Measurements from ENCODE around the gene CLASP1. TPM values are rescaled to one million over a fixed set of nuclear protein-coding genes. Genes with fewer than 3 reads are reported as not detected.

Gene CLASP1
- total and polyA plus RNA-seq, 2 experiments from 2014 or later, result 16.6 to 56.3 TPM

DNA sequence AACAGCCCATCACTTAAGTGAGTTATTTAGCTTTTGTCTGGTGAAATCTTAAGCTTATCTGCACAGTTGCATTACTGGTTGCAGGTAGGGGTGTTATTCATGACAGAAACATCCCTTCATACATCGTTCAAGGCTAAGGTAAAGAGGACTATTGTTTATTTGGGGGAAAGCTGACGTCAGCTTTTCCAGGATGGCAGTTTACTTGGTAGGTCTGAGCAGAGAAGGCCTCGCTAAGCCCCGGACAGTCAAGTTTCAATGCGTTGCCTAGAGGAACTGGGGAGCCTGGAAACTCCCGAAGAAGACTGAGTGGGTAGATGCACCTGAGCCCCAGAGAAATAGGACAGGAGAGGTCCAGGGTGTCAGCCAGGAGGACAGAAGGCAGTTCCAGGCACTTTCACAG is 116.4 kb downstream of the CLASP1 start:
- H3K4me3 ChIP-seq, result no peak overlapping the region
- H4K20me1 ChIP-seq (replicated peaks; ENCODE audit: insufficient read depth), result peaks cover 3% of the 10 kb centered on the region; the same call in 1 of the 2 replicates
- no peaks in the 10 kb centered on the region for H3K36me3 ChIP-seq (ENCODE audit: insufficient read depth)
- no peak overlapping the region for H3K27ac ChIP-seq (ENCODE audit: low read depth)
- Mint-ChIP-seq H3K4me3 (no peak overlapping the region), H3K27ac (no peak overlapping the region), H3K36me3 (ENCODE audit: low read depth) (no peaks in the 10 kb centered on the region; the same call in 1 of the 3 replicates), H3K4me1 (peaks cover 43% of the 10 kb centered on the region), H3K27me3 (ENCODE audit: insufficient read depth, low read depth, poor library complexity) (peaks cover 7% of the 10 kb centered on the region), H3K9me3 (no peaks in the 10 kb centered on the region)
- H2AFZ ChIP-seq, result no peak overlapping the region
- H3K4me2 ChIP-seq, result no peak overlapping the region
- H3K9me2 ChIP-seq (ENCODE audit: insufficient read depth), result no peaks in the 10 kb centered on the region
- peaks cover 55% of the 10 kb centered on the region for H3K79me2 ChIP-seq (replicated peaks; ENCODE audit: insufficient read depth)
- H3K27me3 ChIP-seq (ENCODE audit: insufficient read depth), result no peaks in the 10 kb centered on the region
- TF ChIP-seq NANOG (IDR thresholded peaks at IDR 0.05; ENCODE audit: borderline replicate concordance), result no peak
- TF ChIP-seq POLR2AphosphoS5 (IDR thresholded peaks at IDR 0.05; ENCODE audit: low read depth), result no peak
- TF ChIP-seq REST (IDR thresholded peaks at IDR 0.05; ENCODE audit: unreplicated experiment), result no peak
- TF ChIP-seq ZNF114 (CRISPR knock-in tag; IDR thresholded peaks at IDR 0.05), result no peak
- no peak for TF ChIP-seq JUNB (IDR thresholded peaks at IDR 0.05; ENCODE audit: unreplicated experiment)
- no peak for TF ChIP-seq EZH2 (IDR thresholded peaks at IDR 0.05; ENCODE audit: low read depth, unreplicated experiment)
- no peak for TF ChIP-seq ZNF331 (CRISPR knock-in tag; IDR thresholded peaks at IDR 0.05; ENCODE audit: low read depth)
- H3F3A ChIP-seq (replicated peaks; ENCODE audit: low read depth), result no peaks in the 10 kb centered on the region
- no peak for DNase-seq (ENCODE audit: low spot score)
- H3K4me1 ChIP-seq (ENCODE audit: insufficient read depth), result peaks cover 26% of the 10 kb centered on the region
- no peak for ATAC-seq

- H2AFZ ChIP-seq, result no peak overlapping the region
- peaks cover 3% of the 10 kb centered on the region; the same call in 1 of the 2 replicates for H4K20me1 ChIP-seq (replicated peaks; ENCODE audit: insufficient read depth)
- peaks cover 4% of the 10 kb centered on the region; the same call in 1 of the 2 replicates for H3K36me3 ChIP-seq (ENCODE audit: insufficient read depth)
- H3K27me3 ChIP-seq (ENCODE audit: insufficient read depth), result no peaks in the 10 kb centered on the region
- peak overlapping the region; percentile 71; the same call in 1 of the 2 replicates for H3K27ac Mint-ChIP-seq
- no peaks in the 10 kb centered on the region for H3K9me3 Mint-ChIP-seq
- H3K79me2 ChIP-seq (replicated peaks; ENCODE audit: insufficient read depth), result peaks cover 56% of the 10 kb centered on the region
- peak overlapping the region; percentile 98; the same call in 1 of the 2 replicates for H3K27ac ChIP-seq (ENCODE audit: low read depth)
- no peak for ATAC-seq
- H3K4me2 ChIP-seq, result no peak overlapping the region
- no peaks in the 10 kb centered on the region for H3K9me2 ChIP-seq (ENCODE audit: insufficient read depth)
- peaks cover 26% of the 10 kb centered on the region for H3K4me1 ChIP-seq (ENCODE audit: insufficient read depth)
- H3K36me3 Mint-ChIP-seq (ENCODE audit: low read depth), result peaks cover 4% of the 10 kb centered on the region; the same call in 2 of the 3 replicates
- DNase-seq (ENCODE audit: low spot score), result no peak
- no peak overlapping the region for H3K4me3 ChIP-seq
- peaks cover 7% of the 10 kb centered on the region for H3K27me3 Mint-ChIP-seq (ENCODE audit: insufficient read depth, low read depth, poor library complexity)
- TF ChIP-seq NANOG (IDR thresholded peaks at IDR 0.05; ENCODE audit: borderline replicate concordance) (no peak), REST (IDR thresholded peaks at IDR 0.05; ENCODE audit: unreplicated experiment) (no peak)
- H3K4me1 Mint-ChIP-seq, result peaks cover 43% of the 10 kb centered on the region
- H3F3A ChIP-seq (replicated peaks; ENCODE audit: low read depth), result no peaks in the 10 kb centered on the region
- H3K4me3 Mint-ChIP-seq, result peak overlapping the region; percentile 52; the same call in 2 of the 3 replicates
These were observed 116.9 kb downstream of the CLASP1 start for GRCh38 chr2:121532347-121532766.
